GM12865 (cell line): ENCODE data around the gene FHAD1.

Source experiments
- DNase-seq: peaks from one replicate; pipeline ENCODE4 v3.0.0; 2010; ENCODE audit warnings: low read depth
- H3K4me3 ChIP-seq: 2 replicates; pipeline ENCODE4 v1.5.1; 2011; ENCODE audit warnings: mild to moderate bottlenecking, low read depth, low read length, control low read depth
- CTCF ChIP-seq: IDR thresholded peaks from 2 replicates; pipeline ENCODE4 v1.5.1; 2011; ENCODE audit warnings: low read length, control low read depth, low read depth, inconsistent platforms; ENCODE audit not compliant: insufficient read depth; ENCODE audit errors: missing control alignments

Gene FHAD1

GRCh38 chr1:15316510-15316909 lies 69.5 kb downstream of the FHAD1 start:
- no peak for TF ChIP-seq CTCF
- H3K4me3 ChIP-seq: no peak overlapping the region
- no peak for DNase-seq

- no peak for DNase-seq
- H3K4me3 ChIP-seq: no peak overlapping the region
- TF ChIP-seq CTCF: no peak
Observed at GRCh38 chr1:15320267-15320666, 73.2 kb downstream of the FHAD1 start.

- no peak for DNase-seq
- TF ChIP-seq CTCF: no peak
- no peak overlapping the region for H3K4me3 ChIP-seq
Observed at GRCh38 chr1:15321601-15322000, 74.6 kb downstream of the FHAD1 start.

GRCh38 chr1:15322648-15323350 lies 75.8 kb downstream of the FHAD1 start:
- H3K4me3 ChIP-seq: no peak overlapping the region
- DNase-seq: no peak
- TF ChIP-seq CTCF: no peak

GRCh38 chr1:15323351-15323988 lies 76.4 kb downstream of the FHAD1 start:
- peak; percentile 94 for TF ChIP-seq CTCF
- DNase-seq: peak; percentile 83
- H3K4me3 ChIP-seq: no peak overlapping the region

GRCh38 chr1:15323989-15324868 lies 77.2 kb downstream of the FHAD1 start:
- no peak overlapping the region for H3K4me3 ChIP-seq
- TF ChIP-seq CTCF: no peak
- DNase-seq: no peak
